Measurements from ENCODE around the gene ZFYVE28.

ZFYVE28 gene

DNA sequence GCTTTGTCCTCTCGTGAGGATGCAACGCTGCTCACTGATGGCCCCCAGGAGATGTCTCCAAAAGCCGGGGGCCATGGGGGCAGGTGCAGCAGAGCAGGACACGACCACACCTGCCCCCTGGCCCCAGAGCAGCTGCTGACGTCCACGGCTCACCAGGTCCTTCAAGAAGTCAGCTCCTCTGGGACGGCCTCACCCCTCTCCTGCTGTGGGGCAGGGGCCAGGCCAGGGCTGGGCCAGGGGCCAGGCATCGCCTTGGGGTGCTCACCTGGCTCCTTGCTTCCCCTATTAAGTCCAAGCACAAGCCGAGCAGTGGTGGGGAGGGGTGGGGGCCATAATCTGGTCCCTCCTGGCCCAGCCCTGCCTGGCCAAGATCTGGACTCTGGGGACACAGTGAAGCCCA, 128.0 kb downstream of the ZFYVE28 start:
- H3K9me2 ChIP-seq (replicated peaks; ENCODE audit: insufficient read depth, low read length) = no peaks in the 10 kb centered on the region
- H3K27me3 ChIP-seq (ENCODE audit: low read length) = no peaks in the 10 kb centered on the region
- TF ChIP-seq EZH2phosphoT487 (conservative IDR thresholded peaks at IDR 0.05; ENCODE audit: low read length) = no peak
- TF ChIP-seq, protein P1, sequence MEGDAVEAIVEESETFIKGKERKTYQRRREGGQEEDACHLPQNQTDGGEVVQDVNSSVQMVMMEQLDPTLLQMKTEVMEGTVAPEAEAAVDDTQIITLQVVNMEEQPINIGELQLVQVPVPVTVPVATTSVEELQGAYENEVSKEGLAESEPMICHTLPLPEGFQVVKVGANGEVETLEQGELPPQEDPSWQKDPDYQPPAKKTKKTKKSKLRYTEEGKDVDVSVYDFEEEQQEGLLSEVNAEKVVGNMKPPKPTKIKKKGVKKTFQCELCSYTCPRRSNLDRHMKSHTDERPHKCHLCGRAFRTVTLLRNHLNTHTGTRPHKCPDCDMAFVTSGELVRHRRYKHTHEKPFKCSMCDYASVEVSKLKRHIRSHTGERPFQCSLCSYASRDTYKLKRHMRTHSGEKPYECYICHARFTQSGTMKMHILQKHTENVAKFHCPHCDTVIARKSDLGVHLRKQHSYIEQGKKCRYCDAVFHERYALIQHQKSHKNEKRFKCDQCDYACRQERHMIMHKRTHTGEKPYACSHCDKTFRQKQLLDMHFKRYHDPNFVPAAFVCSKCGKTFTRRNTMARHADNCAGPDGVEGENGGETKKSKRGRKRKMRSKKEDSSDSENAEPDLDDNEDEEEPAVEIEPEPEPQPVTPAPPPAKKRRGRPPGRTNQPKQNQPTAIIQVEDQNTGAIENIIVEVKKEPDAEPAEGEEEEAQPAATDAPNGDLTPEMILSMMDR (IDR thresholded peaks at IDR 0.05; ENCODE audit: insufficient read depth, low read length, poor library complexity, severe bottlenecking) = no peak
- no peaks in the 10 kb centered on the region for H3F3A ChIP-seq (ENCODE audit: insufficient read depth)
- no peak overlapping the region for H3K4me3 ChIP-seq (ENCODE audit: insufficient read depth, low read length, poor library complexity, severe bottlenecking)
- H2AFZ ChIP-seq (ENCODE audit: low read depth, low read length, severe bottlenecking) = no peak overlapping the region
- no peak overlapping the region for H3K9ac ChIP-seq (ENCODE audit: low read length)
- H3K4me2 ChIP-seq (ENCODE audit: low read depth, low read length, poor library complexity, severe bottlenecking) = peak overlapping the region; percentile 3
- H4K20me1 ChIP-seq (ENCODE audit: low read depth, low read length) = no peaks in the 10 kb centered on the region
- H3K79me2 ChIP-seq (ENCODE audit: insufficient read depth, low read length) = no peaks in the 10 kb centered on the region
- no peaks in the 10 kb centered on the region for H3K36me3 ChIP-seq (ENCODE audit: low read length)
- no peaks in the 10 kb centered on the region for H3K9me3 ChIP-seq (ENCODE audit: insufficient read depth, low read length)
- H3K27ac ChIP-seq (ENCODE audit: low read depth, low read length) = no peak overlapping the region

DNA sequence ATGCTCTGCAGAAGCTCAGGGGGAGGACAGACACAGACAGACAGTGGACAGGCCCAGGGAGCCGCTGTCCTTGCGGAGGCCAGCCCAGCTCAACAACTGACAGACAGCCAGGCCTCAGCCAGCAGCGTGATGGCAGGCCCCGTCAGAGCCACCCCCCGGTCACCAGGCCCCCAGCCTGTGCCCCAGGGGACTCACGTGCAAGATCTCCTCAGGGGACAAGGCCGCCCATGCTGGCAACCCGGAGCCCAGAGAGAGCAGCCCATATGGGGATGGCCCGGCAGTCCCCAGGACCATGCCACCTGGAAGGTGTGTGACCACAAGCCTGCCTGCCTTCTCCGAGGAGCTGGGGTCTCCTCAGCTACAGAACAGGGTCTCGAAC, 128.5 kb downstream of the ZFYVE28 start:
- Histone ChIP-seq H3F3A (ENCODE audit: insufficient read depth) (no peaks in the 10 kb centered on the region), H3K27me3 (ENCODE audit: low read length) (no peaks in the 10 kb centered on the region), H3K4me3 (ENCODE audit: insufficient read depth, low read length, poor library complexity, severe bottlenecking) (no peak overlapping the region), H3K79me2 (ENCODE audit: insufficient read depth, low read length) (no peaks in the 10 kb centered on the region), H3K36me3 (ENCODE audit: low read length) (no peaks in the 10 kb centered on the region), H4K20me1 (ENCODE audit: low read depth, low read length) (no peaks in the 10 kb centered on the region), H3K9me3 (ENCODE audit: insufficient read depth, low read length) (no peaks in the 10 kb centered on the region), H3K4me2 (ENCODE audit: low read depth, low read length, poor library complexity, severe bottlenecking) (no peak overlapping the region), H3K27ac (ENCODE audit: low read depth, low read length) (no peak overlapping the region), H2AFZ (ENCODE audit: low read depth, low read length, severe bottlenecking) (no peak overlapping the region), H3K9ac (ENCODE audit: low read length) (no peak overlapping the region), H3K9me2 (replicated peaks; ENCODE audit: insufficient read depth, low read length) (no peaks in the 10 kb centered on the region)
- TF ChIP-seq EZH2phosphoT487 (conservative IDR thresholded peaks at IDR 0.05; ENCODE audit: low read length) = no peak
- TF ChIP-seq, protein P1 (IDR thresholded peaks at IDR 0.05; ENCODE audit: insufficient read depth, low read length, poor library complexity, severe bottlenecking) = no peak

DNA sequence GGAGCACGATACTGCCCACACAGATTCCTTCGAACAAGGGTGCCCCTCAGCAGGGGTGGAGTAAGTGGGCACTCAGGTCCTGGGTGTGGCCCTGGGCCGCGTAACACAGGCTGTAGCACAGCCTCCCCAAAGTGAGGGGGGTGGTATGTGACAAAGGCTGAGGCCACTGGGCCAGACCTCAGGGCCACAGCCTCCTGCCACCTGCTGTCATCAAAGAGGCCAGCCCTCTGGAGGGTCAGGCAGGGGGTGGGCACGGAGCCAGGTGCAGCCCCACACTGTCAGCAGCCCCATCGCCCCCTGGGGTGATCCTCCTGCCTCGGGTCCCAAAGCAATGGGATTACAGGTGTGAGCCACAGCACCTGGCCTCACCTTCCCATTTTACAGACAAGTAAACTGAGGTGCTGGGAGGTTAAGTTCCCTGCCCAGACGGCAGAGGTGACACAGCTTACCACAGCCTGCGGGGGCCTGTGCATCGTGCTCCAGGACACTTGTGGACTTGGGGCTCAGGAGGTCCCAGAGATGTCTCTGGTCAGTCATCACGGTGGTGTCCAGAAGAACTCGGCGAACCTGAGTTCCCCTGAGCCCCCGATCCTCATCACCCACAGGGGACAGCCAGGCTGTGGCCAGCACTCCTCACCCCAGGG, 129.0 kb downstream of the ZFYVE28 start:
- Histone ChIP-seq H3K79me2 (ENCODE audit: insufficient read depth, low read length) (no peaks in the 10 kb centered on the region), H2AFZ (ENCODE audit: low read depth, low read length, severe bottlenecking) (no peak overlapping the region), H3K9me3 (ENCODE audit: insufficient read depth, low read length) (no peaks in the 10 kb centered on the region), H3K36me3 (ENCODE audit: low read length) (no peaks in the 10 kb centered on the region), H3K27me3 (ENCODE audit: low read length) (no peaks in the 10 kb centered on the region), H3K9me2 (replicated peaks; ENCODE audit: insufficient read depth, low read length) (no peaks in the 10 kb centered on the region), H3K9ac (ENCODE audit: low read length) (no peak overlapping the region), H3K4me2 (ENCODE audit: low read depth, low read length, poor library complexity, severe bottlenecking) (no peak overlapping the region), H3K4me3 (ENCODE audit: insufficient read depth, low read length, poor library complexity, severe bottlenecking) (no peak overlapping the region), H3F3A (ENCODE audit: insufficient read depth) (no peaks in the 10 kb centered on the region), H4K20me1 (ENCODE audit: low read depth, low read length) (no peaks in the 10 kb centered on the region), H3K27ac (ENCODE audit: low read depth, low read length) (no peak overlapping the region)
- TF ChIP-seq, protein P1 (IDR thresholded peaks at IDR 0.05; ENCODE audit: insufficient read depth, low read length, poor library complexity, severe bottlenecking) = no peak
- TF ChIP-seq EZH2phosphoT487 (conservative IDR thresholded peaks at IDR 0.05; ENCODE audit: low read length) = no peak

Data from SU-DHL-6 (cell line).